Measurements from ENCODE around the gene RAB38.
A peak's percentile ranks its signal among the peaks of the same experiment; 100 is the strongest.

Gene RAB38

DNA sequence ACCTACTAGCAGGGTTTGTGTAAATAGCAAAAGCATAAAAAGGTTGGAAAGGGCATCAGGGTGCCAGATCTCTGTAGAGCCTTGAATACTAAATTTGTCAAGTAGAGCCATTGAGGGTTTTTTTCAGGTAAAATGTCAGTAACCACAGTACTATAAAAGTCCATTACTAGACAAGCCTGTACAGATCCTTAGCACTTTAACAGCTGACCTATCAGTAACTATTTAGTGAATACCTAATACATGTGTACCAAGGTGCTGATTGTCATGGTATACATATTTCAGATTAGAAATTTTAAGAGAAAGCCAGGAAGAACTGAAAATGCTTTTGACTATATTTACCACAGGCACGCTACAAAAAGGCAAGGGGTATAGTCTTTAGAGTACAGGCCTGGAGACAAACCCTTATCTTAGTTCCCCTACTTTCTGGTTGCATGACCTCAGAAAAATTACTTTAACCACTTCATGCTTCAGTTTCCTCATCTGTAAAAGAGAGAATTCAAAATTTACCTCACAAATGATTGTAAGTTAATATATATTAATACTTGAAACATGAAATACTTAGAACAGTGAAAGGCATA is 57.9 kb downstream of the RAB38 start:
- TF ChIP-seq, protein P1, sequence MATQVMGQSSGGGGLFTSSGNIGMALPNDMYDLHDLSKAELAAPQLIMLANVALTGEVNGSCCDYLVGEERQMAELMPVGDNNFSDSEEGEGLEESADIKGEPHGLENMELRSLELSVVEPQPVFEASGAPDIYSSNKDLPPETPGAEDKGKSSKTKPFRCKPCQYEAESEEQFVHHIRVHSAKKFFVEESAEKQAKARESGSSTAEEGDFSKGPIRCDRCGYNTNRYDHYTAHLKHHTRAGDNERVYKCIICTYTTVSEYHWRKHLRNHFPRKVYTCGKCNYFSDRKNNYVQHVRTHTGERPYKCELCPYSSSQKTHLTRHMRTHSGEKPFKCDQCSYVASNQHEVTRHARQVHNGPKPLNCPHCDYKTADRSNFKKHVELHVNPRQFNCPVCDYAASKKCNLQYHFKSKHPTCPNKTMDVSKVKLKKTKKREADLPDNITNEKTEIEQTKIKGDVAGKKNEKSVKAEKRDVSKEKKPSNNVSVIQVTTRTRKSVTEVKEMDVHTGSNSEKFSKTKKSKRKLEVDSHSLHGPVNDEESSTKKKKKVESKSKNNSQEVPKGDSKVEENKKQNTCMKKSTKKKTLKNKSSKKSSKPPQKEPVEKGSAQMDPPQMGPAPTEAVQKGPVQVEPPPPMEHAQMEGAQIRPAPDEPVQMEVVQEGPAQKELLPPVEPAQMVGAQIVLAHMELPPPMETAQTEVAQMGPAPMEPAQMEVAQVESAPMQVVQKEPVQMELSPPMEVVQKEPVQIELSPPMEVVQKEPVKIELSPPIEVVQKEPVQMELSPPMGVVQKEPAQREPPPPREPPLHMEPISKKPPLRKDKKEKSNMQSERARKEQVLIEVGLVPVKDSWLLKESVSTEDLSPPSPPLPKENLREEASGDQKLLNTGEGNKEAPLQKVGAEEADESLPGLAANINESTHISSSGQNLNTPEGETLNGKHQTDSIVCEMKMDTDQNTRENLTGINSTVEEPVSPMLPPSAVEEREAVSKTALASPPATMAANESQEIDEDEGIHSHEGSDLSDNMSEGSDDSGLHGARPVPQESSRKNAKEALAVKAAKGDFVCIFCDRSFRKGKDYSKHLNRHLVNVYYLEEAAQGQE (IDR thresholded peaks at IDR 0.05; ENCODE audit: insufficient replicate concordance, low read depth): no peak
- no peak for TF ChIP-seq POLR2AphosphoS5 (IDR thresholded peaks at IDR 0.05; ENCODE audit: low read depth)
- DNase-seq (ENCODE audit: low read depth in 1 of 2, low spot score in 1 of 2): no peak
- Histone ChIP-seq H3K27ac (replicated peaks) (no peak overlapping the region), H3K4me3 (replicated peaks; ENCODE audit: insufficient read depth, low read length) (no peak overlapping the region), H3K27me3 (ENCODE audit: insufficient read depth, poor library complexity, severe bottlenecking) (no peaks in the 10 kb centered on the region)

DNA sequence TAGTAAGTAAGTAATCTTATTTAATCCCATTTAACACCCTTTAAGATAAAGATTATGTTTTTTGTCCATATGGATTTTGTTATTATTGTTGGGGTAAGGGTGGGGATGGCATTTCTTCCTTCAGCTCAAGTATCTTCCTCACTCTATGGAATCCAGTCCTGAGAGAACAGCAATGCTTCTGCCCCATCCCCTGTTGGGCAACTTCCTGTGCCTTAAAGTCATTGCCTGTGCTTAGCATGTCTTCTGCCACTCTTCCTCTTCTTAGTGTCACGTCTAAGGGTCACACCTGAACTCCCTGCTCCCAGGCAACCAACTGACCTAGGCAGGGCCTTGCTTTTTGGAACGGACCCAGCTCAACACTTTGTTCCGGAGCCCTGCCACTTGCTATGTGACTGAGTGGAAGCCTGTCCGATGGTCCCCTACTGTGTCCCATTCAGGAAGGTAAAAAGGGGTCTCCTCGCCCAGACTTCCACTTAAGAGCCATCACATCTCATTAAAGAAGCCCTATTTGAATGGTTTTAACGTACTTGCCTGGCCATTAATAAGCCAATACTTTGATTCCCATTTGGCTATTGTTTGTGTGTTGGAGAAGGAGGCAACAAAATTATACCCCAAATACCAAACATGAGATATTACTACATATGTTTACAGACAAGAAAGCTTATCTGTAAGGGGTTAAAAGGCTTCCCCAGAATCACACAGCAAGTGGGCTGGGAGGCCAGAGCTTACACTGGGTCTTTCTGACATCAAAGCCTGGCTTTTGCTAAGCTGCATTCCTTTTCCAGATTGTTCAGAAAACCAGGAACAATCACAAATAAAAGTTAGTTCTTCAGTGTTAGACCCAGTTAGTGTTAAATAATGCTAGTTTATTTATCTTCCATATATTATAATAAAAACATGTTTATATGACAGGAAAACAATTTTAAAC is 59.2 kb downstream of the RAB38 start:
- no peak overlapping the region for H3K4me3 ChIP-seq (replicated peaks; ENCODE audit: insufficient read depth, low read length)
- TF ChIP-seq, protein P1 (IDR thresholded peaks at IDR 0.05; ENCODE audit: insufficient replicate concordance, low read depth): no peak
- peak; percentile 46; the same call in 1 of the 2 replicates for TF ChIP-seq SPI1 (IDR thresholded peaks at IDR 0.05; ENCODE audit: borderline replicate concordance, low read depth)
- DNase-seq (ENCODE audit: low read depth in 1 of 2, low spot score in 1 of 2): peak in 1 of 2 experiments; percentile 53
- H3K27me3 ChIP-seq (ENCODE audit: insufficient read depth, poor library complexity, severe bottlenecking): no peaks in the 10 kb centered on the region
- no peak overlapping the region for H3K27ac ChIP-seq (replicated peaks)

DNA sequence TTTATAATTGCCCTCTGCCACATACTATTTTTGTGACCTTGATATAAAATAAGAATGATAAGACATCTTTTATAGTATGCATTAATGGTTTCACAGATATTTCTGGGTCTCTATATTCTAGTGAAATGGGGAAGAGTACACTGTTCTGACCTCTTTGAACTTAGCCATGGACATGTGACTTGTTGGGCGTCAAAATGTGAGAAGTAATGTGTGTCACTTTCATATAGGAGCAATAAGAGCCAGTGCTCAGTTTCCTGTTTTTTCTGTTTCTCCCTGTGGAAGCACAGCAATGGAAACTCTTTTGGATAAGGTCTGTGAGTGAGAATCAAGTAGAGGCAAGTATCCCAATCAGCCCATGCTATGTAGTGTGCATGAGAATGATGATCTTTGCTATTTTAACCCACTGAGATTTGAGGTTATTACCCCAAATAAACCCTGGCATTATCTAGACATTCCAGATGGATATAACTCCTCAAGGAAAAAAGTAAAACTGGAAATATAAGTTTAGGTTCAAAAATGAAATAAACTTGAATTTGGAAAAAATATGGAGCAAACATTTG is 60.7 kb downstream of the RAB38 start:
- DNase-seq (ENCODE audit: low read depth in 1 of 2, low spot score in 1 of 2): no peak
- TF ChIP-seq POLR2AphosphoS5 (IDR thresholded peaks at IDR 0.05; ENCODE audit: low read depth): no peak
- TF ChIP-seq, protein P1 (IDR thresholded peaks at IDR 0.05; ENCODE audit: insufficient replicate concordance, low read depth): no peak
- no peak for TF ChIP-seq GABPA (IDR thresholded peaks at IDR 0.05; ENCODE audit: low read depth)
- TF ChIP-seq, protein P2, sequence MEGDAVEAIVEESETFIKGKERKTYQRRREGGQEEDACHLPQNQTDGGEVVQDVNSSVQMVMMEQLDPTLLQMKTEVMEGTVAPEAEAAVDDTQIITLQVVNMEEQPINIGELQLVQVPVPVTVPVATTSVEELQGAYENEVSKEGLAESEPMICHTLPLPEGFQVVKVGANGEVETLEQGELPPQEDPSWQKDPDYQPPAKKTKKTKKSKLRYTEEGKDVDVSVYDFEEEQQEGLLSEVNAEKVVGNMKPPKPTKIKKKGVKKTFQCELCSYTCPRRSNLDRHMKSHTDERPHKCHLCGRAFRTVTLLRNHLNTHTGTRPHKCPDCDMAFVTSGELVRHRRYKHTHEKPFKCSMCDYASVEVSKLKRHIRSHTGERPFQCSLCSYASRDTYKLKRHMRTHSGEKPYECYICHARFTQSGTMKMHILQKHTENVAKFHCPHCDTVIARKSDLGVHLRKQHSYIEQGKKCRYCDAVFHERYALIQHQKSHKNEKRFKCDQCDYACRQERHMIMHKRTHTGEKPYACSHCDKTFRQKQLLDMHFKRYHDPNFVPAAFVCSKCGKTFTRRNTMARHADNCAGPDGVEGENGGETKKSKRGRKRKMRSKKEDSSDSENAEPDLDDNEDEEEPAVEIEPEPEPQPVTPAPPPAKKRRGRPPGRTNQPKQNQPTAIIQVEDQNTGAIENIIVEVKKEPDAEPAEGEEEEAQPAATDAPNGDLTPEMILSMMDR (IDR thresholded peaks at IDR 0.05; ENCODE audit: insufficient read depth, low read length): no peak
- TF ChIP-seq SPI1 (IDR thresholded peaks at IDR 0.05; ENCODE audit: borderline replicate concordance, low read depth): no peak
- Histone ChIP-seq H3K27ac (replicated peaks) (no peak overlapping the region), H3K4me3 (replicated peaks; ENCODE audit: insufficient read depth, low read length) (no peak overlapping the region), H3K27me3 (ENCODE audit: insufficient read depth, poor library complexity, severe bottlenecking) (no peaks in the 10 kb centered on the region)

DNA sequence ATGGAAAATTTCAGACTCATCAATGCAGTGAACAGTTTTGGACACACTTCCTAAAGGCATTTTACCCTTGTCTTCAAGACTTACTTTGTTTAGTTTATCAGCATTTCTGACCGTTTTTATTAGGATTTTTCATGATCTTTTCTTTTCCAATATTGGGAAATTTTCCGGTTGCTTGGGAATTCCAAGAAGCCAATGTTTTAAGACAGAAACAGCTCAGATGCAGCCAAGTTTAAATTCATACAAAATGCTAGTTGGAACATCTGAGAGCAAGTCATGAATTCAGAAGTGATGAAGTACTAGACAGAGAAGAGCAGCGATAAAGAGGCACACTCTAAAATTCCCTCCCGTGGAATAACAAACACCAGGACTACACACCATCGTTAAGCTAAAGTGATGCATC is 68.6 kb downstream of the RAB38 start:
- TF ChIP-seq, protein P2 (IDR thresholded peaks at IDR 0.05; ENCODE audit: insufficient read depth, low read length): no peak
- TF ChIP-seq, protein P1 (IDR thresholded peaks at IDR 0.05; ENCODE audit: insufficient replicate concordance, low read depth): no peak
- no peak for TF ChIP-seq GABPA (IDR thresholded peaks at IDR 0.05; ENCODE audit: low read depth)
- TF ChIP-seq SPI1 (IDR thresholded peaks at IDR 0.05; ENCODE audit: borderline replicate concordance, low read depth): no peak
- no peak for TF ChIP-seq POLR2AphosphoS5 (IDR thresholded peaks at IDR 0.05; ENCODE audit: low read depth)
- Histone ChIP-seq H3K4me3 (replicated peaks; ENCODE audit: insufficient read depth, low read length) (no peak overlapping the region), H3K27me3 (ENCODE audit: insufficient read depth, poor library complexity, severe bottlenecking) (no peaks in the 10 kb centered on the region), H3K27ac (replicated peaks) (no peak overlapping the region)
- no peak for DNase-seq (ENCODE audit: low read depth in 1 of 2, low spot score in 1 of 2)
